OCI-LY7 (cell line): ENCODE data around the gene NFATC3.

ENCODE experiments used
- EZH2phosphoT487 ChIP-seq: fragments of 200-600 bp; sonication (generic); IDR thresholded peaks from 2 replicates; pipeline ENCODE4 v1.6.1; 2018; ENCODE audit warnings: low read depth, borderline replicate concordance, mild to moderate bottlenecking, mixed run types, antibody characterized with exemption, low read length, moderate library complexity, mixed read lengths
- TF ChIP-seq, protein P1 (sequence below): fragments of 200-600 bp; sonication (generic); conservative IDR thresholded peaks from 2 replicates; pipeline ENCODE4 v1.5.1; 2014; ENCODE audit warnings: mild to moderate bottlenecking, antibody characterized with exemption, low read length, moderate library complexity, mixed read lengths

DNA sequence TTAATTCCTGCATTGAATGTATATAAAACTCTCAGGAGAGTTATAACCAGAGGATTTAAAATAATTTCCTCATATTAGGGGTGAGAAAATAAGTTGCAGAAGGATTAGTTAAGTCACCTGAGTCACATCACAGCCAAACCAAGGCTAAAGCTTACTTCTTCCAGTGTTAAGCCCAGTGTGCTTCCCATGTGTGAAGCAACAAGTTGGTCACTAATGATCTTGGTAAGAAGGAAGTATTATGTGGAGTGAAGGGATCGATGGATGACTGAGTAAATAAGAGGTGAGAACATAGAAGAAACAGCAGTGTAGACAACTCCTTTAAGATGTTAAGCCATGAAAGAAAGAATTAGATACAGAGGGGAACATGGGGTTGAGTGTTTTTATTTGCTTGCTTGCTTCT is 130.1 kb downstream of the NFATC3 start:
- TF ChIP-seq, protein P1, sequence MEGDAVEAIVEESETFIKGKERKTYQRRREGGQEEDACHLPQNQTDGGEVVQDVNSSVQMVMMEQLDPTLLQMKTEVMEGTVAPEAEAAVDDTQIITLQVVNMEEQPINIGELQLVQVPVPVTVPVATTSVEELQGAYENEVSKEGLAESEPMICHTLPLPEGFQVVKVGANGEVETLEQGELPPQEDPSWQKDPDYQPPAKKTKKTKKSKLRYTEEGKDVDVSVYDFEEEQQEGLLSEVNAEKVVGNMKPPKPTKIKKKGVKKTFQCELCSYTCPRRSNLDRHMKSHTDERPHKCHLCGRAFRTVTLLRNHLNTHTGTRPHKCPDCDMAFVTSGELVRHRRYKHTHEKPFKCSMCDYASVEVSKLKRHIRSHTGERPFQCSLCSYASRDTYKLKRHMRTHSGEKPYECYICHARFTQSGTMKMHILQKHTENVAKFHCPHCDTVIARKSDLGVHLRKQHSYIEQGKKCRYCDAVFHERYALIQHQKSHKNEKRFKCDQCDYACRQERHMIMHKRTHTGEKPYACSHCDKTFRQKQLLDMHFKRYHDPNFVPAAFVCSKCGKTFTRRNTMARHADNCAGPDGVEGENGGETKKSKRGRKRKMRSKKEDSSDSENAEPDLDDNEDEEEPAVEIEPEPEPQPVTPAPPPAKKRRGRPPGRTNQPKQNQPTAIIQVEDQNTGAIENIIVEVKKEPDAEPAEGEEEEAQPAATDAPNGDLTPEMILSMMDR = no peak
- no peak for TF ChIP-seq EZH2phosphoT487
